IMR-90 (cell line): Measurements from ENCODE around the gene RAB8B. TPM values are rescaled to one million over a fixed set of nuclear protein-coding genes. Genes with fewer than 3 reads are reported as not detected.

Experiments used
- ATAC-seq: fragments of 200-7000 bp; cut with Tn5 transposase; 2 replicates; pipeline ENCODE4 v1.9.1; 2020; ENCODE audit warnings: low read depth, mild to moderate bottlenecking, moderate library complexity
- BruUV-seq: library from RNA; stranded (reverse); fragments of 400-500 nt; replicated peaks from 2 replicates; lab custom pipeline; 2021; lab: Mats Ljungman, UMichigan
- CTCF ChIA-PET: fragments of 300-600 bp; formaldehyde crosslinking; extraction: SDS; loops from one replicate; lab custom pipeline; 2021; ENCODE audit warnings: antibody characterized with exemption; lab: Yijun Ruan, JAX
- POLR2A ChIA-PET: fragments of 300-600 bp; sonication (Branson Sonifier 250); formaldehyde crosslinking; loops from one replicate; lab custom pipeline; 2022; ENCODE audit warnings: antibody characterized with exemption; ENCODE audit not compliant: unreplicated experiment; lab: Charles Lee
- DNase-seq: peaks from one replicate; pipeline ENCODE4 v3.0.0; 2013
- H2AFZ ChIP-seq: replicated peaks from 2 replicates; pipeline ENCODE3; 2013; ENCODE audit warnings: low read length, mild to moderate bottlenecking; ENCODE audit not compliant: poor library complexity
- H2AK5ac ChIP-seq: 2 replicates; pipeline ENCODE4 v1.6.1; 2013; ENCODE audit warnings: low read depth, low read length, inconsistent platforms
- H2AK9ac ChIP-seq: replicated peaks from 2 replicates; pipeline ENCODE3; 2013; ENCODE audit warnings: mild to moderate bottlenecking, low read depth, low read length, moderate library complexity; ENCODE audit not compliant: poor library complexity
- H2BK120ac ChIP-seq: 2 replicates; pipeline ENCODE4 v1.6.1; 2013; ENCODE audit warnings: low read depth, low read length, inconsistent platforms
- H2BK15ac ChIP-seq: 3 replicates; pipeline ENCODE4 v1.6.1; 2013; ENCODE audit warnings: low read depth, low read length, inconsistent platforms
- H2BK20ac ChIP-seq: 2 replicates; pipeline ENCODE4 v1.6.1; 2013; ENCODE audit warnings: low read depth, mild to moderate bottlenecking, inconsistent platforms, low read length, moderate library complexity
- H2BK5ac ChIP-seq: 2 replicates; pipeline ENCODE4 v1.6.1; 2013; ENCODE audit warnings: mild to moderate bottlenecking, low read depth, low read length, inconsistent platforms; ENCODE audit not compliant: poor library complexity, severe bottlenecking
- H3K14ac ChIP-seq: replicated peaks from 2 replicates; pipeline ENCODE4 v1.6.1; 2013; ENCODE audit warnings: low read depth, low read length, inconsistent platforms
- H3K18ac ChIP-seq: 2 replicates; pipeline ENCODE4 v1.6.1; 2013; ENCODE audit warnings: low read depth, low read length, control low read depth
- H3K23ac ChIP-seq: 2 replicates; pipeline ENCODE4 v1.6.1; 2013; ENCODE audit warnings: low read depth, low read length, inconsistent platforms
- H3K27ac ChIP-seq: 2 replicates; pipeline ENCODE4 v1.5.1; 2013; ENCODE audit warnings: mild to moderate bottlenecking, control low read depth, low read length; ENCODE audit not compliant: insufficient read depth
- H3K27me3 ChIP-seq: 2 replicates; pipeline ENCODE4 v1.6.1; 2013; ENCODE audit warnings: low read length; ENCODE audit not compliant: control insufficient read depth, insufficient read depth
- H3K36me3 ChIP-seq: 2 replicates; pipeline ENCODE4 v1.6.1; 2013; ENCODE audit warnings: low read length, mixed read lengths; ENCODE audit not compliant: control insufficient read depth, insufficient read depth
- H3K4ac ChIP-seq: 2 replicates; pipeline ENCODE4 v1.6.1; 2013; ENCODE audit warnings: low read depth, low read length, inconsistent platforms
- H3K4me1 ChIP-seq: 2 replicates; pipeline ENCODE4 v1.6.1; 2013; ENCODE audit warnings: low read length, mixed read lengths; ENCODE audit not compliant: control insufficient read depth, insufficient read depth
- H3K4me2 ChIP-seq: 2 replicates; pipeline ENCODE4 v1.6.1; 2013; ENCODE audit warnings: low read depth, mild to moderate bottlenecking, control low read depth, low read length, moderate library complexity
- H3K4me3 ChIP-seq: 2 replicates; pipeline ENCODE4 v1.5.1; 2013; ENCODE audit warnings: low read depth, mild to moderate bottlenecking, control low read depth, low read length, moderate library complexity; ENCODE audit not compliant: insufficient read depth
- H3K56ac ChIP-seq: 2 replicates; pipeline ENCODE4 v1.6.1; 2013; ENCODE audit warnings: low read length, inconsistent platforms; ENCODE audit not compliant: insufficient read depth; ENCODE audit errors: extremely low read depth
- H3K79me1 ChIP-seq, 2 experiments: 2 replicates each; pipeline ENCODE4 v1.6.1; 2013; ENCODE audit warnings: low read length in 2 of 2, inconsistent platforms in 1 of 2, low read depth in 1 of 2
- H3K9ac ChIP-seq: 2 replicates; pipeline ENCODE4 v1.6.1; 2013; ENCODE audit warnings: low read depth, low read length, control low read depth
- H3K9me1 ChIP-seq: 2 replicates; pipeline ENCODE4 v1.6.1; 2013; ENCODE audit warnings: low read length, inconsistent platforms; ENCODE audit not compliant: insufficient read depth
- H3K9me3 ChIP-seq: 2 replicates; pipeline ENCODE4 v1.6.1; 2013; ENCODE audit warnings: low read length; ENCODE audit not compliant: control insufficient read depth, insufficient read depth
- H4K20me1 ChIP-seq: 2 replicates; pipeline ENCODE4 v1.6.1; 2013; ENCODE audit warnings: low read length, inconsistent platforms; ENCODE audit not compliant: insufficient read depth
- H4K5ac ChIP-seq: 2 replicates; pipeline ENCODE4 v1.6.1; 2013; ENCODE audit warnings: mild to moderate bottlenecking, low read depth, low read length, control low read depth
- H4K8ac ChIP-seq, 2 experiments: 2 replicates each; pipeline ENCODE4 v1.6.1; 2013; ENCODE audit warnings: low read depth in 2 of 2, low read length in 2 of 2, control low read depth in 1 of 2, inconsistent platforms in 1 of 2
- H4K91ac ChIP-seq: 2 replicates; pipeline ENCODE4 v1.6.1; 2013; ENCODE audit warnings: low read depth, low read length, inconsistent platforms; ENCODE audit not compliant: insufficient read depth
- BHLHE40 ChIP-seq: fragments of 150-350 bp; IDR thresholded peaks from 2 replicates; pipeline ENCODE4 v1.6.1; 2016; ENCODE audit warnings: mild to moderate bottlenecking, low read depth, low read length
- CEBPB ChIP-seq: IDR thresholded peaks from 2 replicates; pipeline ENCODE4 v1.6.1; 2012; ENCODE audit warnings: low read depth, low read length, improper control_type of control experiment
- CHD1 ChIP-seq: IDR thresholded peaks from 2 replicates; pipeline ENCODE4 v1.6.1; 2012; ENCODE audit warnings: low read depth, low read length, improper control_type of control experiment
- CTCF ChIP-seq: conservative IDR thresholded peaks from 2 replicates; pipeline ENCODE4 v1.5.1; 2012; ENCODE audit warnings: mild to moderate bottlenecking, low read depth, low read length, improper control_type of control experiment
- ELK1 ChIP-seq: fragments of 150-350 bp; IDR thresholded peaks from 2 replicates; pipeline ENCODE4 v1.6.1; 2016; ENCODE audit warnings: low read depth, mild to moderate bottlenecking, low read length, moderate library complexity, borderline replicate concordance
- MAFK ChIP-seq: IDR thresholded peaks from 2 replicates; pipeline ENCODE4 v1.6.1; 2012; ENCODE audit warnings: low read depth, low read length, improper control_type of control experiment
- MAZ ChIP-seq: IDR thresholded peaks from 2 replicates; pipeline ENCODE4 v1.6.1; 2012; ENCODE audit warnings: low read depth, mild to moderate bottlenecking, low read length, improper control_type of control experiment, moderate library complexity, borderline replicate concordance
- MXI1 ChIP-seq: IDR thresholded peaks from 2 replicates; pipeline ENCODE4 v1.6.1; 2012; ENCODE audit warnings: low read depth, mild to moderate bottlenecking, low read length, moderate library complexity, borderline replicate concordance
- POLR2A ChIP-seq: IDR thresholded peaks from 2 replicates; pipeline ENCODE4 v1.6.1; 2012; ENCODE audit warnings: mild to moderate bottlenecking, low read depth, low read length
- RAD21 ChIP-seq: IDR thresholded peaks from 2 replicates; pipeline ENCODE4 v1.6.1; 2012; ENCODE audit warnings: low read length, improper control_type of control experiment
- RCOR1 ChIP-seq: IDR thresholded peaks from 2 replicates; pipeline ENCODE4 v1.6.1; 2012; ENCODE audit warnings: mild to moderate bottlenecking, low read length, improper control_type of control experiment; ENCODE audit not compliant: insufficient replicate concordance
- RFX5 ChIP-seq: IDR thresholded peaks from 2 replicates; pipeline ENCODE4 v1.8.0; 2012; ENCODE audit warnings: low read depth, mild to moderate bottlenecking, low read length, moderate library complexity
- SMC3 ChIP-seq: fragments of 150-350 bp; IDR thresholded peaks from 2 replicates; pipeline ENCODE4 v1.6.1; 2016; ENCODE audit warnings: low read depth, mild to moderate bottlenecking, antibody characterized with exemption, low read length, moderate library complexity
- USF2 ChIP-seq: fragments of 150-350 bp; IDR thresholded peaks from 2 replicates; pipeline ENCODE4 v1.6.1; 2017; ENCODE audit warnings: mild to moderate bottlenecking, antibody characterized with exemption, low read length, low read depth
- WGBS, 2 experiments: methylation state at CpG; one replicate each; pipeline versions ENCODE4 v1.1.5 to v1.1.7; 2013; ENCODE audit warnings: missing lambda C conversion rate in 2 of 2; ENCODE audit not compliant: insufficient read length in 1 of 2; ENCODE audit errors: extremely low coverage in 2 of 2; 5-methylcytosine and 5-hydroxymethylcytosine counted together
- dilution Hi-C: fragments of 300-500 bp; cut with HindIII; formaldehyde crosslinking; loops from one replicate; pipeline ENCODE4 v1.14.3; 2018; ENCODE audit warnings: low sequenced_read_pairs; ENCODE audit not compliant: unreplicated experiment
- in situ Hi-C: fragments of 300-500 bp; cut with MboI; formaldehyde crosslinking; loops from 3 replicates; pipeline ENCODE4 v1.14.3; 2019; ENCODE audit warnings: low sequenced_read_pairs, inconsistent platforms, mixed read lengths
- intact Hi-C: fragments of 100-400 bp; cut with micrococcal nuclease; formaldehyde crosslinking; loops from 2 replicates; pipeline ENCODE4 v1.10.0; 2022
- polyA plus RNA-seq, 3 experiments: library from polyadenylated mRNA; depleted of rRNA; stranded (reverse); fragments of >200 nt; gene quantifications; 2 replicates each; pipeline ENCODE4 v1.2.3, GENCODE V29; 2012; ENCODE audit warnings: low replicate concordance in 1 of 3
- total RNA-seq: library from RNA; depleted of rRNA; stranded (reverse); fragments of >200 nt; gene quantifications from 2 replicates; pipeline ENCODE4 v1.2.3, GENCODE V29; 2012

The RAB8B gene
- total and polyA plus RNA-seq, 2 of the 4 experiments (the other 2 are of a cell fraction) = 19.4 to 29.4 TPM

GRCh38 chr15:63172376-63172775 lies 17.0 kb upstream of the RAB8B start:
- Histone ChIP-seq H3K27ac (no peak overlapping the region), H3K9ac (no peak overlapping the region), H3K23ac (peak overlapping the region; percentile 36; the same call in 1 of the 2 replicates), H4K8ac (no peak overlapping the region), H3K79me1 (no peaks in the 10 kb centered on the region), H3K9me1 (peaks cover 6% of the 10 kb centered on the region; the same call in 1 of the 2 replicates), H3K4me3 (no peak overlapping the region), H2BK120ac (no peak overlapping the region), H2AK9ac (no peak overlapping the region), H2BK5ac (no peak overlapping the region), H4K20me1 (no peaks in the 10 kb centered on the region), H3K4ac (peak overlapping the region; percentile 46; the same call in 1 of the 2 replicates), H3K18ac (no peak overlapping the region), H2AK5ac (no peak overlapping the region), H3K4me1 (peaks cover 3% of the 10 kb centered on the region; the same call in 1 of the 2 replicates), H3K27me3 (no peaks in the 10 kb centered on the region), H4K91ac (0 out of 2 replicates have a peak overlapping the region, but pooled peaks have one; percentile 13), H3K4me2 (no peak overlapping the region), H3K14ac (peak overlapping the region; percentile 21; the same call in 1 of the 2 replicates), H4K5ac (no peak overlapping the region), H3K36me3 (no peaks in the 10 kb centered on the region), H2BK20ac (no peak overlapping the region), H2AFZ (no peak overlapping the region), H3K9me3 (no peaks in the 10 kb centered on the region), H3K56ac (no peak overlapping the region), H2BK15ac (no peak overlapping the region; the same call in 2 of the 3 replicates)
- intact Hi-C loops (no loop called here), dilution Hi-C loops (no loop called here), in situ Hi-C loops (loop anchor here (25.0 kb wide), 1 partner anchor 240 kb away; no protein-coding TSS in a partner anchor)
- no TSS peak for BruUV-seq
- no CpG with 5 or more reads among the region's 5 CpGs for WGBS, 2 experiments
- DNase-seq (no peak), ATAC-seq (no peak)
- CTCF ChIA-PET = interaction anchor here (1.0 kb wide), 1 partner anchor 99 kb away, joined by 6 read pairs; no protein-coding TSS in a partner anchor
- POLR2A ChIA-PET = interaction anchor here (0.7 kb wide), 1 partner anchor 18 kb away, joined by 4 read pairs; no protein-coding TSS in a partner anchor
- TF ChIP-seq RCOR1 (no peak), BHLHE40 (no peak), RFX5 (no peak), MAZ (no peak), SMC3 (no peak), MAFK (no peak), USF2 (no peak), MXI1 (no peak), ELK1 (no peak), POLR2A (no peak), RAD21 (no peak), CHD1 (no peak), CTCF (no peak), CEBPB (no peak)
